Sigmoid colon (tissue), 7 donors: ENCODE measurements around the gene SLC3A2. TPM values are rescaled to one million over a fixed set of nuclear protein-coding genes. Genes with fewer than 3 reads are reported as not detected.
"Not testable (repeated sequence)": the region's sequence is repeated elsewhere in the genome, so short reads cannot be mapped to it uniquely, and the experiment has no call there.

Experiments used
- DNase-seq: peaks from one replicate; pipeline ENCODE4 v3.0.0-alpha.2; 2019
- H3K27ac ChIP-seq, 4 donors: fragments of 200-600 bp; sonication (generic); one replicate each; pipeline ENCODE4 v1.5.1; 2016 to 2019; ENCODE audit warnings: mild to moderate bottlenecking in 1 of 4
- H3K27me3 ChIP-seq, 3 donors: fragments of 200-600 bp; sonication (generic); one replicate each; pipeline ENCODE4 v1.5.1; 2019; ENCODE audit warnings: mild to moderate bottlenecking in 1 of 3
- H3K36me3 ChIP-seq, 4 donors: fragments of 200-600 bp; sonication (generic); one replicate each; pipeline ENCODE4 v1.5.1; 2016 to 2019
- H3K4me1 ChIP-seq, 4 donors: fragments of 200-600 bp; sonication (generic); one replicate each; pipeline ENCODE4 v1.5.1; 2017 to 2019
- H3K4me3 ChIP-seq, 4 donors: fragments of 200-600 bp; sonication (generic); one replicate each; pipeline ENCODE4 v1.5.1; 2017 to 2019; ENCODE audit warnings: mild to moderate bottlenecking in 2 of 4, moderate library complexity in 1 of 4
- H3K9me3 ChIP-seq, 4 donors: fragments of 200-600 bp in 3 of 4; sonication (generic) in 3 of 4; one replicate each; pipeline versions ENCODE4 v1.5.1 to v1.6.1; 2013 to 2019
- EP300 ChIP-seq, 4 donors: sonication (generic); formaldehyde crosslinking; IDR thresholded peaks; one replicate each; pipeline ENCODE4 v1.6.1; 2017; ENCODE audit warnings: antibody characterized with exemption in 4 of 4
- POLR2A ChIP-seq, 2 donors: fragments of 450-650 bp; IDR thresholded peaks; one replicate each; pipeline ENCODE4 v1.6.1; 2016; ENCODE audit warnings: antibody characterized with exemption in 2 of 2, mild to moderate bottlenecking in 2 of 2, moderate library complexity in 2 of 2
- POLR2AphosphoS5 ChIP-seq, 4 donors: sonication (generic); formaldehyde crosslinking; IDR thresholded peaks; one replicate each; pipeline ENCODE4 v1.6.1; 2017; ENCODE audit warnings: antibody characterized with exemption in 4 of 4
- WGBS, 2 donors: extraction: QIAGEN DNeasy Blood & Tissue Kit; methylation state at CpG; one replicate each; pipeline ENCODE4 v1.1.7; 2013; 5-methylcytosine and 5-hydroxymethylcytosine counted together
- intact Hi-C: fragments of 100-400 bp; cut with DNase I; formaldehyde crosslinking; loops from one replicate; pipeline ENCODE4 v1.15.1; 2023
- polyA plus RNA-seq, 3 donors: library from polyadenylated mRNA; stranded (reverse); fragments of 200-250 nt; gene quantifications; one replicate each; pipeline ENCODE4 v1.2.3, GENCODE V29; 2013
- total RNA-seq, 4 donors: library from RNA; depleted of rRNA; stranded (reverse); fragments of >200 nt; gene quantifications; one replicate each; pipeline ENCODE4 v1.1.0, GENCODE V29; 2016
- TF ChIP-seq, protein P1 (sequence below), 4 experiments: fragments of 450-650 bp in 3 of 4; fragments of 200-600 bp in 1 of 4; IDR thresholded peaks; one replicate each; pipeline ENCODE4 v1.5.1; 2016 to 2019; ENCODE audit warnings: antibody characterized with exemption in 4 of 4, mild to moderate bottlenecking in 3 of 4, moderate library complexity in 2 of 4
- donor health status: healthy with polysubstance abuse.
- donor health status: Bipolar disorder and iron deficiency.
- donor health status: healthy.

The SLC3A2 gene
- total and polyA plus RNA-seq, 7 donors, result 16.8 to 128 (median 47.9) TPM

DNA sequence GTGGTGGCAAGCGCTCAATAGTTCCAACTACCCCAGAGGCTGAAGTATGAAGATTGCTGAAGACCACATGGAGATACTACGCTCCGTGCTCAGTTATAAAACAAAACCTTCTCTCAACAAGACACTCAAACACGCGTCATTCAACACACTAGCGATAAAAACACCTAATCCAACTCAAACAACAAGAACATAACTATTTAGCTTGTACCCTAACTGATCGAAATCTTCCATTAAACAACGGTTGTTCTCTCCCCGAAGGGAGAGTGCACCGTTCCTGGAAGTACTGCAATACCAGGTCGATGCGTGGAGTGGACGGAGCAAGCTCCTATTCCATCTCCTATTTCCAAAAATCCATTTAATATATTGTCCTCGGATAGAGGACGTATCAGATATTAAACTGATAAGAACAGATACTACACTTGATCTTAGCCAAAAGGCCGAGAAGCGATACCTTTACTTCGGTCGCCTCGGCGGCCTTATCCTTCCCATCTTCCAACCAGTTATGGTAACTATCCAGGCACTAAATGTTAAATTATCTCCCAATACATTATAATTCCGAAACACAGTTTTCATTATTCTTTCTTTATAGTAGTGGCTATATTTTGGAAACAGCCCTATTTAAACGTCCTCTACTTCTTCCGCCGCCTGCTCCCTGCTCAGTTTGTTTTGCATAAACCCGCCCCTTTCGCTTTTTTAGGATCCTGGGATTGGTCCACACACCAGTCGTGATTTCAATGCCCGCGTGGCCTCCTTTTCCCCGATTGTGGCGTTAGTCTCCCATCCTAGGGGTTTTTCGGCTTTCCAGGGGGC lies 39.1 kb upstream of the SLC3A2 start:
- Histone ChIP-seq H3K27me3 (no peaks in the 10 kb centered on the region), H3K27ac (peak overlapping the region; percentile 96 to 98 (median 98)), H3K36me3 (peaks cover 0 to 6% (median 0%) of the 10 kb centered on the region in 4 donors), H3K4me3 (peak overlapping the region; percentile 30 to 92 (median 84)), H3K9me3 (no peaks in the 10 kb centered on the region), H3K4me1 (peaks cover 0 to 38% (median 27%) of the 10 kb centered on the region in 4 donors)
- peak; percentile 95 for DNase-seq
- peak; percentile 99 to 100 (median 100) for TF ChIP-seq POLR2AphosphoS5 (IDR thresholded peaks at IDR 0.05)
- TF ChIP-seq POLR2A (IDR thresholded peaks at IDR 0.05), result peak; percentile 100
- TF ChIP-seq EP300 (IDR thresholded peaks at IDR 0.05), result peak in 2 of 4 donors; percentile 3 to 75
- TF ChIP-seq, protein P1, sequence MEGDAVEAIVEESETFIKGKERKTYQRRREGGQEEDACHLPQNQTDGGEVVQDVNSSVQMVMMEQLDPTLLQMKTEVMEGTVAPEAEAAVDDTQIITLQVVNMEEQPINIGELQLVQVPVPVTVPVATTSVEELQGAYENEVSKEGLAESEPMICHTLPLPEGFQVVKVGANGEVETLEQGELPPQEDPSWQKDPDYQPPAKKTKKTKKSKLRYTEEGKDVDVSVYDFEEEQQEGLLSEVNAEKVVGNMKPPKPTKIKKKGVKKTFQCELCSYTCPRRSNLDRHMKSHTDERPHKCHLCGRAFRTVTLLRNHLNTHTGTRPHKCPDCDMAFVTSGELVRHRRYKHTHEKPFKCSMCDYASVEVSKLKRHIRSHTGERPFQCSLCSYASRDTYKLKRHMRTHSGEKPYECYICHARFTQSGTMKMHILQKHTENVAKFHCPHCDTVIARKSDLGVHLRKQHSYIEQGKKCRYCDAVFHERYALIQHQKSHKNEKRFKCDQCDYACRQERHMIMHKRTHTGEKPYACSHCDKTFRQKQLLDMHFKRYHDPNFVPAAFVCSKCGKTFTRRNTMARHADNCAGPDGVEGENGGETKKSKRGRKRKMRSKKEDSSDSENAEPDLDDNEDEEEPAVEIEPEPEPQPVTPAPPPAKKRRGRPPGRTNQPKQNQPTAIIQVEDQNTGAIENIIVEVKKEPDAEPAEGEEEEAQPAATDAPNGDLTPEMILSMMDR (IDR thresholded peaks at IDR 0.05), result no peak
- intact Hi-C loops, result loop anchor here (2.0 to 5.0 kb wide), 2 partner anchors 39 to 54 kb away; partner anchors contain the start of genes SLC3A2 and TMEM179B
- WGBS, 2 donors, result 0% methylated on average over 33 of the region's 33 CpGs

GRCh38 chr11:62842171-62842741 lies 38.4 kb upstream of the SLC3A2 start:
- peak overlapping the region; percentile 96 to 98 (median 98) for H3K27ac ChIP-seq
- 13 to 39% methylated on average over 30 of the region's 30 CpGs for WGBS, 2 donors
- peaks cover 0 to 38% (median 27%) of the 10 kb centered on the region in 4 donors for H3K4me1 ChIP-seq
- peak overlapping the region; percentile 30 to 92 (median 64) for H3K4me3 ChIP-seq
- peak; percentile 73 for DNase-seq
- intact Hi-C loops, result loop anchor here (2.0 to 5.0 kb wide), 2 partner anchors 39 to 55 kb away; partner anchors contain the start of genes SLC3A2 and TMEM179B
- no peaks in the 10 kb centered on the region for H3K27me3 ChIP-seq
- no peaks in the 10 kb centered on the region for H3K9me3 ChIP-seq
- no peak for TF ChIP-seq POLR2AphosphoS5 (IDR thresholded peaks at IDR 0.05)
- TF ChIP-seq, protein P1 (IDR thresholded peaks at IDR 0.05), result no peak
- TF ChIP-seq EP300 (IDR thresholded peaks at IDR 0.05), result peak in 1 of 4 donors; percentile 19
- no peak for TF ChIP-seq POLR2A (IDR thresholded peaks at IDR 0.05)
- H3K36me3 ChIP-seq, result peaks cover 0 to under 1% (median 0%) of the 10 kb centered on the region in 4 donors

- not testable (repeated sequence) for DNase-seq, H3K36me3 ChIP-seq, H3K27me3 ChIP-seq, H3K9me3 ChIP-seq
- 86 to 95% methylated on average over 9 of the region's 9 CpGs for WGBS, 2 donors
- intact Hi-C loops, result loop anchor here (2.0 to 5.0 kb wide), 2 partner anchors 38 to 56 kb away; partner anchors contain the start of genes SLC3A2 and TMEM179B
- peak overlapping the region; percentile 96 to 98 (median 98) for H3K27ac ChIP-seq
- H3K4me3 ChIP-seq, result peak overlapping the region in 1 of 4 donors; percentile 76
- H3K4me1 ChIP-seq, result peaks cover 0 to 32% (median 23%) of the 10 kb centered on the region in 4 donors
Measured at GRCh38 chr11:62842891-62843290, 37.8 kb upstream of the SLC3A2 start.

DNA sequence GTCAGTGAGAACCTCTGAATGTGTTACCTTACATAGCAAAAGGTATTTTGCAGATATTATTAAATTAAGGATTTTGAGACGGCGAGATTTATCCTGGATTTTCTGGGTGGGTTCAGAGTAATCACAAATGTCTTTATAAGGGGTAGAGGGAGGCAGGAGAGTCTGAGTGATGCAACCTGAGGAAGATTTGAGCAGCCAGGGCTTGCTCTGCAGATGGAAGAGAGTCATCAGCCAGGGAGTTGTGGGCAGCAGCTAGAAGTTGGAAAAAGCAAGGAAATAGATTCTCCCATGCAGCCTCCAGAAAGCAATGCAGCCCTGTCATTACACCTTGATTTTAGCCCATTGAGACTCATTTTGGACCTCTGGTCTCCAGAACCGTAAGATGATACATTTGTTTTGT lies 37.2 kb upstream of the SLC3A2 start:
- WGBS, 2 donors, result 91 to 95% methylated on average over 3 of the region's 3 CpGs

More for the DNA sequence above, 37.2 kb upstream of the SLC3A2 start:
- peaks cover 0 to 26% (median 17%) of the 10 kb centered on the region in 4 donors for H3K4me1 ChIP-seq
- DNase-seq, result no peak
- H3K4me3 ChIP-seq, result no peak overlapping the region
- no peaks in the 10 kb centered on the region for H3K36me3 ChIP-seq
- H3K27ac ChIP-seq, result no peak overlapping the region
- H3K9me3 ChIP-seq, result no peaks in the 10 kb centered on the region
- intact Hi-C loops, result loop anchor here (2.0 to 5.0 kb wide), 2 partner anchors 37 to 56 kb away; partner anchors contain the start of genes SLC3A2 and TMEM179B
- H3K27me3 ChIP-seq, result no peaks in the 10 kb centered on the region
- TF ChIP-seq POLR2A (IDR thresholded peaks at IDR 0.05), result no peak
- no peak for TF ChIP-seq EP300 (IDR thresholded peaks at IDR 0.05)
- TF ChIP-seq, protein P1 (IDR thresholded peaks at IDR 0.05), result no peak
